OCI-M2 (cell line): ENCODE measurements around the gene PDCD10.

Source experiments
- DNase-seq: peaks from one replicate; lab custom pipeline; 2025; ENCODE audit not compliant: unreplicated experiment; lab: John Stamatoyannopoulos, UW

Gene PDCD10

GRCh38 chr3:167734498-167735232 lies at the start of gene PDCD10:
PDCD10 (minus strand) TSS chr3:167734892; CDS start chr3:167720157, 14,735 bp downstream.
- DNase-seq, result peak; percentile 88

- DNase-seq, result no peak
Measured at GRCh38 chr3:167783781-167784180, 49.1 kb upstream of the PDCD10 start.

- DNase-seq, result no peak
Measured at GRCh38 chr3:167780214-167780883, 45.7 kb upstream of the PDCD10 start.

GRCh38 chr3:167777356-167777755 lies 42.7 kb upstream of the PDCD10 start:
- no peak for DNase-seq

- no peak for DNase-seq
Measured at GRCh38 chr3:167776066-167776685, 41.5 kb upstream of the PDCD10 start.

GRCh38 chr3:167773584-167773983 lies 38.9 kb upstream of the PDCD10 start:
- DNase-seq, result no peak

GRCh38 chr3:167772992-167773391 lies 38.3 kb upstream of the PDCD10 start:
- no peak for DNase-seq

- DNase-seq, result no peak
Measured at GRCh38 chr3:167762296-167762695, 27.6 kb upstream of the PDCD10 start.

GRCh38 chr3:167761302-167761701 lies 26.6 kb upstream of the PDCD10 start:
- DNase-seq, result no peak

GRCh38 chr3:167754049-167754448 lies 19.4 kb upstream of the PDCD10 start:
- no peak for DNase-seq

GRCh38 chr3:167750272-167750971 lies 15.7 kb upstream of the PDCD10 start:
- DNase-seq, result no peak

GRCh38 chr3:167749728-167750127 lies 15.0 kb upstream of the PDCD10 start:
- no peak for DNase-seq

GRCh38 chr3:167749209-167749608 lies 14.5 kb upstream of the PDCD10 start:
- DNase-seq, result no peak

GRCh38 chr3:167743799-167744198 lies 9.1 kb upstream of the PDCD10 start:
- DNase-seq, result no peak

GRCh38 chr3:167742338-167742737 lies 7.6 kb upstream of the PDCD10 start:
- DNase-seq, result no peak

- DNase-seq, result no peak
Measured at GRCh38 chr3:167740961-167741587, 6.4 kb upstream of the PDCD10 start.

- DNase-seq, result no peak
Measured at GRCh38 chr3:167739190-167739810, 4.6 kb upstream of the PDCD10 start.

GRCh38 chr3:167738037-167738436 lies 3.3 kb upstream of the PDCD10 start:
- DNase-seq, result no peak

GRCh38 chr3:167736997-167737396 lies 2.3 kb upstream of the PDCD10 start:
- no peak for DNase-seq

- no peak for DNase-seq
Measured at GRCh38 chr3:167736264-167736787, 1.6 kb upstream of the PDCD10 start.
